ENCODE data around the gene SHISA9.

The SHISA9 gene

GRCh38 chr16:13189250-13189649 is 287.9 kb downstream of the SHISA9 start:
- no peak overlapping the region for H3K18ac ChIP-seq (ENCODE audit: low read depth in 1 of 2, low read length in 2 of 2)
- no peak overlapping the region for H2BK12ac ChIP-seq (ENCODE audit: low read length in 2 of 2)
- H3K36me3 ChIP-seq (ENCODE audit: control insufficient read depth in 1 of 2, insufficient read depth in 2 of 2, low read depth in 1 of 2, low read length in 2 of 2), result no peaks in the 10 kb centered on the region
- H2AK5ac ChIP-seq (ENCODE audit: low read length, severe bottlenecking), result no peak overlapping the region
- no peak overlapping the region for H3K23ac ChIP-seq (ENCODE audit: low read length in 2 of 2)
- 68% methylated on average over 7 of the region's 7 CpGs for WGBS
- DNase-seq, result no peak
- no peak overlapping the region for H3K4ac ChIP-seq (ENCODE audit: low read depth in 1 of 2, low read length in 2 of 2)
- no peak overlapping the region for H2BK5ac ChIP-seq (ENCODE audit: low read depth, low read length, poor library complexity, severe bottlenecking)
- H3K4me3 ChIP-seq (ENCODE audit: insufficient read depth in 1 of 2, low read depth in 1 of 2, low read length in 2 of 2), result no peak overlapping the region
- H3K9me3 ChIP-seq (ENCODE audit: control insufficient read depth, low read length), result peaks cover under 1% of the 10 kb centered on the region
- H3K9ac ChIP-seq (ENCODE audit: low read length), result no peak overlapping the region
- no peaks in the 10 kb centered on the region for H3K27me3 ChIP-seq (ENCODE audit: control insufficient read depth in 1 of 2, insufficient read depth in 1 of 2, low read length in 2 of 2)
- no peak overlapping the region for H3K4me2 ChIP-seq (ENCODE audit: low read length, poor library complexity, severe bottlenecking)
- no peaks in the 10 kb centered on the region for H3K79me1 ChIP-seq (replicated peaks; ENCODE audit: low read length, poor library complexity, severe bottlenecking)
- no peak overlapping the region for H2AFZ ChIP-seq (ENCODE audit: low read depth, low read length)
- H4K91ac ChIP-seq (ENCODE audit: low read length), result no peak overlapping the region
- H4K8ac ChIP-seq (ENCODE audit: low read length), result no peak overlapping the region
- no peaks in the 10 kb centered on the region for H3K4me1 ChIP-seq (ENCODE audit: control insufficient read depth, insufficient read depth, low read depth, low read length)
- H3K14ac ChIP-seq (ENCODE audit: low read length in 2 of 2), result no peak overlapping the region
- H2BK15ac ChIP-seq (ENCODE audit: low read depth, poor library complexity, severe bottlenecking), result no peak overlapping the region
- H3K27ac ChIP-seq (ENCODE audit: low read length, poor library complexity, severe bottlenecking), result no peak overlapping the region
- H2BK120ac ChIP-seq (ENCODE audit: low read depth, low read length), result no peak overlapping the region

- no peak overlapping the region for H4K91ac ChIP-seq (ENCODE audit: low read length)
- no peak overlapping the region for H3K9ac ChIP-seq (ENCODE audit: low read length)
- no peak overlapping the region for H2BK12ac ChIP-seq (ENCODE audit: low read length in 2 of 2)
- peaks cover 7% of the 10 kb centered on the region for H3K9me3 ChIP-seq (ENCODE audit: control insufficient read depth, low read length)
- H3K27me3 ChIP-seq (ENCODE audit: control insufficient read depth in 1 of 2, insufficient read depth in 1 of 2, low read length in 2 of 2), result no peaks in the 10 kb centered on the region
- no peaks in the 10 kb centered on the region for H3K79me1 ChIP-seq (replicated peaks; ENCODE audit: low read length, poor library complexity, severe bottlenecking)
- WGBS, result 56% methylated on average over 1 of the region's 1 CpG
- no peak overlapping the region for H3K18ac ChIP-seq (ENCODE audit: low read depth in 1 of 2, low read length in 2 of 2)
- no peak for DNase-seq
- H2BK5ac ChIP-seq (ENCODE audit: low read depth, low read length, poor library complexity, severe bottlenecking), result no peak overlapping the region
- no peak overlapping the region for H2BK15ac ChIP-seq (ENCODE audit: low read depth, poor library complexity, severe bottlenecking)
- H3K4me3 ChIP-seq (ENCODE audit: insufficient read depth in 1 of 2, low read depth in 1 of 2, low read length in 2 of 2), result no peak overlapping the region
- no peak overlapping the region for H3K27ac ChIP-seq (ENCODE audit: low read length, poor library complexity, severe bottlenecking)
- no peak overlapping the region for H2AFZ ChIP-seq (ENCODE audit: low read depth, low read length)
- no peak overlapping the region for H4K8ac ChIP-seq (ENCODE audit: low read length)
- no peak overlapping the region for H3K4ac ChIP-seq (ENCODE audit: low read depth in 1 of 2, low read length in 2 of 2)
- H2BK120ac ChIP-seq (ENCODE audit: low read depth, low read length), result no peak overlapping the region
- no peaks in the 10 kb centered on the region for H3K36me3 ChIP-seq (ENCODE audit: control insufficient read depth in 1 of 2, insufficient read depth in 2 of 2, low read depth in 1 of 2, low read length in 2 of 2)
- H3K4me2 ChIP-seq (ENCODE audit: low read length, poor library complexity, severe bottlenecking), result no peak overlapping the region
- no peak overlapping the region for H2AK5ac ChIP-seq (ENCODE audit: low read length, severe bottlenecking)
- no peaks in the 10 kb centered on the region for H3K4me1 ChIP-seq (ENCODE audit: control insufficient read depth, insufficient read depth, low read depth, low read length)
- H3K14ac ChIP-seq (ENCODE audit: low read length in 2 of 2), result no peak overlapping the region
- no peak overlapping the region for H3K23ac ChIP-seq (ENCODE audit: low read length in 2 of 2)
Observed at GRCh38 chr16:13193721-13194120, 292.3 kb downstream of the SHISA9 start.

- H3K9ac ChIP-seq (ENCODE audit: low read length), result no peak overlapping the region
- H3K4me2 ChIP-seq (ENCODE audit: low read length, poor library complexity, severe bottlenecking), result no peak overlapping the region
- H3K79me1 ChIP-seq (replicated peaks; ENCODE audit: low read length, poor library complexity, severe bottlenecking), result no peaks in the 10 kb centered on the region
- H3K36me3 ChIP-seq (ENCODE audit: control insufficient read depth in 1 of 2, insufficient read depth in 2 of 2, low read depth in 1 of 2, low read length in 2 of 2), result no peaks in the 10 kb centered on the region
- H3K9me3 ChIP-seq (ENCODE audit: control insufficient read depth, low read length), result peaks cover 7% of the 10 kb centered on the region
- no peak overlapping the region for H2BK5ac ChIP-seq (ENCODE audit: low read depth, low read length, poor library complexity, severe bottlenecking)
- H3K23ac ChIP-seq (ENCODE audit: low read length in 2 of 2), result no peak overlapping the region
- H2AFZ ChIP-seq (ENCODE audit: low read depth, low read length), result no peak overlapping the region
- no peak overlapping the region for H4K91ac ChIP-seq (ENCODE audit: low read length)
- H4K8ac ChIP-seq (ENCODE audit: low read length), result no peak overlapping the region
- no peak overlapping the region for H3K4me3 ChIP-seq (ENCODE audit: insufficient read depth in 1 of 2, low read depth in 1 of 2, low read length in 2 of 2)
- H3K27me3 ChIP-seq (ENCODE audit: control insufficient read depth in 1 of 2, insufficient read depth in 1 of 2, low read length in 2 of 2), result no peaks in the 10 kb centered on the region
- no peak overlapping the region for H2BK15ac ChIP-seq (ENCODE audit: low read depth, poor library complexity, severe bottlenecking)
- no peak overlapping the region for H3K27ac ChIP-seq (ENCODE audit: low read length, poor library complexity, severe bottlenecking)
- H2AK5ac ChIP-seq (ENCODE audit: low read length, severe bottlenecking), result no peak overlapping the region
- no peak overlapping the region for H3K18ac ChIP-seq (ENCODE audit: low read depth in 1 of 2, low read length in 2 of 2)
- H3K4ac ChIP-seq (ENCODE audit: low read depth in 1 of 2, low read length in 2 of 2), result no peak overlapping the region
- no peak overlapping the region for H2BK120ac ChIP-seq (ENCODE audit: low read depth, low read length)
- no peak overlapping the region for H2BK12ac ChIP-seq (ENCODE audit: low read length in 2 of 2)
- no peaks in the 10 kb centered on the region for H3K4me1 ChIP-seq (ENCODE audit: control insufficient read depth, insufficient read depth, low read depth, low read length)
- DNase-seq, result no peak
- WGBS, result 30% methylated on average over 1 of the region's 2 CpGs
- no peak overlapping the region for H3K14ac ChIP-seq (ENCODE audit: low read length in 2 of 2)
Observed at GRCh38 chr16:13194766-13195165, 293.4 kb downstream of the SHISA9 start.

GRCh38 chr16:13203725-13204124 is 302.3 kb downstream of the SHISA9 start:
- no peaks in the 10 kb centered on the region for H3K27me3 ChIP-seq (ENCODE audit: control insufficient read depth in 1 of 2, insufficient read depth in 1 of 2, low read length in 2 of 2)
- no peak overlapping the region for H2BK120ac ChIP-seq (ENCODE audit: low read depth, low read length)
- H2BK12ac ChIP-seq (ENCODE audit: low read length in 2 of 2), result no peak overlapping the region
- no peaks in the 10 kb centered on the region for H3K9me3 ChIP-seq (ENCODE audit: control insufficient read depth, low read length)
- no peaks in the 10 kb centered on the region for H3K36me3 ChIP-seq (ENCODE audit: control insufficient read depth in 1 of 2, insufficient read depth in 2 of 2, low read depth in 1 of 2, low read length in 2 of 2)
- no peak overlapping the region for H4K91ac ChIP-seq (ENCODE audit: low read length)
- H4K8ac ChIP-seq (ENCODE audit: low read length), result no peak overlapping the region
- DNase-seq, result no peak
- no peak overlapping the region for H3K14ac ChIP-seq (ENCODE audit: low read length in 2 of 2)
- no peak overlapping the region for H2BK15ac ChIP-seq (ENCODE audit: low read depth, poor library complexity, severe bottlenecking)
- H3K4me3 ChIP-seq (ENCODE audit: insufficient read depth in 1 of 2, low read depth in 1 of 2, low read length in 2 of 2), result no peak overlapping the region
- no peak overlapping the region for H2AFZ ChIP-seq (ENCODE audit: low read depth, low read length)
- H3K4ac ChIP-seq (ENCODE audit: low read depth in 1 of 2, low read length in 2 of 2), result no peak overlapping the region
- no peaks in the 10 kb centered on the region for H3K4me1 ChIP-seq (ENCODE audit: control insufficient read depth, insufficient read depth, low read depth, low read length)
- H3K79me1 ChIP-seq (replicated peaks; ENCODE audit: low read length, poor library complexity, severe bottlenecking), result no peaks in the 10 kb centered on the region
- H3K18ac ChIP-seq (ENCODE audit: low read depth in 1 of 2, low read length in 2 of 2), result no peak overlapping the region
- H3K23ac ChIP-seq (ENCODE audit: low read length in 2 of 2), result no peak overlapping the region
- H3K9ac ChIP-seq (ENCODE audit: low read length), result no peak overlapping the region
- no peak overlapping the region for H2AK5ac ChIP-seq (ENCODE audit: low read length, severe bottlenecking)
- no peak overlapping the region for H2BK5ac ChIP-seq (ENCODE audit: low read depth, low read length, poor library complexity, severe bottlenecking)
- H3K27ac ChIP-seq (ENCODE audit: low read length, poor library complexity, severe bottlenecking), result no peak overlapping the region
- no peak overlapping the region for H3K4me2 ChIP-seq (ENCODE audit: low read length, poor library complexity, severe bottlenecking)

Data from mesenchymal stem cell (in vitro differentiated cells and primary cell).